Measurements from ENCODE around the gene PTPRG. TPM values are rescaled to one million over a fixed set of nuclear protein-coding genes. Genes with fewer than 3 reads are reported as not detected.

The PTPRG gene
- total RNA-seq, 4 donors from 2014 or later, result 51.9 to 56.8 (median 54.4) TPM

GRCh38 chr3:61531528-61531927 lies 29.8 kb upstream of the PTPRG start:
- 67% methylated on average over 2 of the region's 2 CpGs for WGBS
- Histone ChIP-seq H3K27ac (replicated peaks in 1 of 4) (no peak overlapping the region), H3K9me3 (no peaks in the 10 kb centered on the region), H3K4me1 (no peaks in the 10 kb centered on the region), H3K27me3 (no peaks in the 10 kb centered on the region), H3K4me3 (no peak overlapping the region), H3K36me3 (no peaks in the 10 kb centered on the region)
- no peak for TF ChIP-seq EP300 (IDR thresholded peaks at IDR 0.05)
- TF ChIP-seq POLR2A (IDR thresholded peaks at IDR 0.05; ENCODE audit: low read depth), result no peak
- TF ChIP-seq CTCF (IDR thresholded peaks at IDR 0.05), result no peak
- TF ChIP-seq POLR2AphosphoS5 (IDR thresholded peaks at IDR 0.05), result no peak
- intact Hi-C loops (cut with DNase I), result no loop called here
- DNase-seq (ENCODE audit: extremely low spot score), result no peak

GRCh38 chr3:61532739-61533500 lies 28.5 kb upstream of the PTPRG start:
- Histone ChIP-seq H3K4me3 (no peak overlapping the region), H3K27ac (replicated peaks in 1 of 4) (no peak overlapping the region), H3K4me1 (peaks cover 0 to 9% (median 3%) of the 10 kb centered on the region in 4 donors), H3K36me3 (no peaks in the 10 kb centered on the region), H3K9me3 (no peaks in the 10 kb centered on the region), H3K27me3 (no peaks in the 10 kb centered on the region)
- 92% methylated on average over 13 of the region's 13 CpGs for WGBS
- intact Hi-C loops (cut with DNase I), result no loop called here
- no peak for DNase-seq (ENCODE audit: extremely low spot score)
- TF ChIP-seq POLR2AphosphoS5 (IDR thresholded peaks at IDR 0.05), result no peak
- TF ChIP-seq EP300 (IDR thresholded peaks at IDR 0.05), result no peak
- TF ChIP-seq POLR2A (IDR thresholded peaks at IDR 0.05; ENCODE audit: low read depth), result no peak
- TF ChIP-seq CTCF (IDR thresholded peaks at IDR 0.05), result no peak

DNA sequence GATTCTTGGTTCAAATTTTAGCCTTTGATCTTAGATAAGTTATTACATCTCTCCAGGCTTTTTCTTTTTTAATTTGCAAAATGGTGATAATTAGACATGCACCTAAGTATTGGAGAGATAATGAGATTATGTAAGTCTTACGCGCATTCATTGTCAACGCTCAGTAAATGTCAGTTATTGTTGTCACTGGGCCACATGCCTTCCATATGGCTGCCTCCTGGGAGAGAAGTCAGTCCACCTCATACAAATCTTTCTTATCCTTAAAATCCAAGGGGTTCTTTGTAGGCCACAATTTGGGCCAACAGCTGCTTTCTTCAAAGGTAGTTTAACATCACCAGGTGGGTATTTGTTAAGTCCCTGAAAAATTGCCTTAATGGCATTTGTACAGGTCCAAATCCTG lies 25.5 kb upstream of the PTPRG start:
- intact Hi-C loops (cut with DNase I), result no loop called here
- Histone ChIP-seq H3K27ac (replicated peaks in 1 of 4) (no peak overlapping the region), H3K9me3 (no peaks in the 10 kb centered on the region), H3K4me3 (no peak overlapping the region), H3K4me1 (peaks cover 0 to 9% (median 3%) of the 10 kb centered on the region in 4 donors), H3K36me3 (no peaks in the 10 kb centered on the region), H3K27me3 (no peaks in the 10 kb centered on the region)
- no peak for TF ChIP-seq CTCF (IDR thresholded peaks at IDR 0.05)
- no peak for TF ChIP-seq POLR2AphosphoS5 (IDR thresholded peaks at IDR 0.05)
- TF ChIP-seq POLR2A (IDR thresholded peaks at IDR 0.05; ENCODE audit: low read depth), result no peak
- 94% methylated on average over 3 of the region's 3 CpGs for WGBS
- no peak for DNase-seq (ENCODE audit: extremely low spot score)

DNA sequence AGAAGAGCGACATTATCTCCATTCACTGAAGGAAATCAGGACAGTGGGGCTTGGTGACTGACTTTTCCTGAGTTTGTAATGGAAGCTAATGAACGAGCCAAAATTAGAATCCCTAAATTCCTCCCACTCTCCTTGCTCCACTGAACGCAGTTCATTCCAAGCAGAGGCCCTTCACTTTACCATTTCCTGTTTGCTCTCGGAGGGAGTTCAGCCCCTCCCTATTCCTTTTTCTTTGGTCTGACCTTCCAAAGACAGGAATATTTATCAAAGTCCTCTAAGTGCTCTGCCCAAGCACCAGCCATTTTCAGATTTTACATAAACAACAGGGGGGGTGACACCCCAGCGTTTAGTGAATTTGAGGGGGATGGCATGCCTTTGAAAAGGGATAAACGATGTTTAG lies 24.0 kb upstream of the PTPRG start:
- Histone ChIP-seq H3K27me3 (no peaks in the 10 kb centered on the region), H3K9me3 (no peaks in the 10 kb centered on the region), H3K4me1 (peaks cover 0 to 11% (median 7%) of the 10 kb centered on the region in 4 donors), H3K4me3 (no peak overlapping the region), H3K27ac (replicated peaks in 1 of 4) (no peak overlapping the region), H3K36me3 (no peaks in the 10 kb centered on the region)
- no peak for DNase-seq (ENCODE audit: extremely low spot score)
- WGBS, result 25% methylated on average over 6 of the region's 6 CpGs
- intact Hi-C loops (cut with DNase I), result no loop called here
- no peak for TF ChIP-seq POLR2A (IDR thresholded peaks at IDR 0.05; ENCODE audit: low read depth)
- TF ChIP-seq POLR2AphosphoS5 (IDR thresholded peaks at IDR 0.05), result no peak
- no peak for TF ChIP-seq CTCF (IDR thresholded peaks at IDR 0.05)

DNA sequence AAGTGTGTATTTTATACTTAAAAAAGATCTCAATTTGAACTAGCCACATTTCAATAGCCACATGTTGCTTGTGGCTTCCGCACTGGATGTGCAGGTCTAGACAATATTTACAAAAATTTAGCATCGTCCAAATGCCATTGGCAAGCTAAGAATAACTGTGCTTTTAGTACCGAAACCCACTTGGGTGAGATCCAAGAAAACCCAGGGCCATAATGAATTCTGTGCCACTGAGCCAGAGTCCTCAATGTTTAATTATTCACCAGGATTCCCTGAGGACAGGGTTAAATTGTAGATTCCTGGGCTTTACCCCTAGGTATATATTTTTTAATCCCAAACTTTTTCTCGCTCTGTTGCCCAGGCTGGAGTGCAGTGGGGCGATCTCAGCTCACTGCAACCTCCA lies 22.9 kb upstream of the PTPRG start:
- H3K27ac ChIP-seq (replicated peaks in 1 of 4), result no peak overlapping the region
- intact Hi-C loops (cut with DNase I), result no loop called here
- H3K4me1 ChIP-seq, result peaks cover 0 to 11% (median 7%) of the 10 kb centered on the region in 4 donors
- no peaks in the 10 kb centered on the region for H3K36me3 ChIP-seq
- H3K4me3 ChIP-seq, result no peak overlapping the region
- no peaks in the 10 kb centered on the region for H3K27me3 ChIP-seq
- no peak for TF ChIP-seq EP300 (IDR thresholded peaks at IDR 0.05)
- no peak for TF ChIP-seq POLR2AphosphoS5 (IDR thresholded peaks at IDR 0.05)
- TF ChIP-seq POLR2A (IDR thresholded peaks at IDR 0.05; ENCODE audit: low read depth), result no peak
- TF ChIP-seq CTCF (IDR thresholded peaks at IDR 0.05), result no peak
- no peak for DNase-seq (ENCODE audit: extremely low spot score)
- WGBS, result 88% methylated on average over 5 of the region's 5 CpGs
- no peaks in the 10 kb centered on the region for H3K9me3 ChIP-seq

Measured in esophagus muscularis mucosa (tissue), 4 donors.